OCI-LY1 (cell line): Measurements from ENCODE around the gene STAMBP.

ENCODE experiments used
- H2AFZ ChIP-seq: fragments of 200-600 bp; sonication (generic), shearing (Covaris generic); 2 replicates; pipeline ENCODE4 v1.6.0; 2014; ENCODE audit warnings: antibody characterized with exemption, mild to moderate bottlenecking, low read length
- H3F3A ChIP-seq: fragments of 200-600 bp; sonication (generic), shearing (Covaris generic); 2 replicates; pipeline ENCODE4 v1.6.0; 2014; ENCODE audit warnings: mild to moderate bottlenecking, antibody characterized with exemption, low read length, moderate library complexity; ENCODE audit not compliant: insufficient read depth
- H3K27ac ChIP-seq: fragments of 200-600 bp; sonication (generic); 2 replicates; pipeline ENCODE4 v1.5.1; 2014; ENCODE audit warnings: low read length, mixed run types, mild to moderate bottlenecking, low read depth; ENCODE audit not compliant: poor library complexity, severe bottlenecking
- H3K27me3 ChIP-seq: fragments of 200-600 bp; sonication (generic); 2 replicates; pipeline ENCODE4 v1.6.0; 2014; ENCODE audit warnings: antibody characterized with exemption, mild to moderate bottlenecking, low read length, moderate library complexity; ENCODE audit not compliant: insufficient read depth
- H3K36me3 ChIP-seq: fragments of 200-600 bp; sonication (generic); 2 replicates; pipeline ENCODE4 v1.6.1; 2014; ENCODE audit warnings: mild to moderate bottlenecking, antibody characterized with exemption, low read length, moderate library complexity, mixed read lengths; ENCODE audit not compliant: insufficient read depth
- H3K4me1 ChIP-seq: fragments of 200-600 bp; sonication (generic); 2 replicates; pipeline ENCODE4 v1.5.1; 2014; ENCODE audit warnings: mild to moderate bottlenecking, low read length, moderate library complexity; ENCODE audit not compliant: insufficient read depth, severe bottlenecking
- H3K4me2 ChIP-seq: fragments of 200-600 bp; sonication (generic), shearing (Covaris generic); 2 replicates; pipeline ENCODE4 v1.6.1; 2014; ENCODE audit warnings: low read length
- H3K4me3 ChIP-seq: fragments of 200-600 bp; sonication (generic); 2 replicates; pipeline ENCODE4 v1.5.1; 2014; ENCODE audit warnings: low read length, low read depth, mild to moderate bottlenecking, mixed read lengths; ENCODE audit not compliant: poor library complexity, severe bottlenecking
- H3K79me2 ChIP-seq: fragments of 200-600 bp; shearing (Covaris generic); 2 replicates; pipeline ENCODE4 v1.6.1; 2016; ENCODE audit warnings: mixed run types, low read length, mixed read lengths; ENCODE audit not compliant: insufficient read depth
- H3K9ac ChIP-seq: fragments of 200-600 bp; sonication (generic), shearing (Covaris generic); 2 replicates; pipeline ENCODE4 v1.6.1; 2014; ENCODE audit warnings: mild to moderate bottlenecking, low read length, mixed read lengths
- H3K9me2 ChIP-seq: fragments of 200-600 bp; sonication (generic), shearing (Covaris generic); 2 replicates; pipeline ENCODE4 v1.6.1; 2014; ENCODE audit warnings: low read depth, mild to moderate bottlenecking, low read length, mixed read lengths
- H3K9me3 ChIP-seq: fragments of 200-600 bp; shearing (Covaris generic); 2 replicates; pipeline ENCODE4 v1.6.1; 2014; ENCODE audit warnings: low read length, mixed read lengths
- H4K20me1 ChIP-seq: fragments of 200-600 bp; sonication (generic), shearing (Covaris generic); 2 replicates; pipeline ENCODE4 v1.6.0; 2016; ENCODE audit warnings: mild to moderate bottlenecking, low read length; ENCODE audit not compliant: insufficient read depth
- EZH2 ChIP-seq: fragments of 200-600 bp; sonication (generic), shearing (Covaris generic); IDR thresholded peaks from 2 replicates; pipeline ENCODE4 v1.8.0; 2017; ENCODE audit warnings: borderline replicate concordance, mixed run types, mild to moderate bottlenecking, antibody characterized with exemption, low read length, moderate library complexity, mixed read lengths
- TF ChIP-seq, protein P1 (sequence below): fragments of 200-600 bp; sonication (generic), shearing (Covaris generic); IDR thresholded peaks from 2 replicates; pipeline ENCODE4 v1.5.1; 2017; ENCODE audit warnings: mild to moderate bottlenecking, antibody characterized with exemption, low read length, moderate library complexity, mixed read lengths

Gene STAMBP

DNA sequence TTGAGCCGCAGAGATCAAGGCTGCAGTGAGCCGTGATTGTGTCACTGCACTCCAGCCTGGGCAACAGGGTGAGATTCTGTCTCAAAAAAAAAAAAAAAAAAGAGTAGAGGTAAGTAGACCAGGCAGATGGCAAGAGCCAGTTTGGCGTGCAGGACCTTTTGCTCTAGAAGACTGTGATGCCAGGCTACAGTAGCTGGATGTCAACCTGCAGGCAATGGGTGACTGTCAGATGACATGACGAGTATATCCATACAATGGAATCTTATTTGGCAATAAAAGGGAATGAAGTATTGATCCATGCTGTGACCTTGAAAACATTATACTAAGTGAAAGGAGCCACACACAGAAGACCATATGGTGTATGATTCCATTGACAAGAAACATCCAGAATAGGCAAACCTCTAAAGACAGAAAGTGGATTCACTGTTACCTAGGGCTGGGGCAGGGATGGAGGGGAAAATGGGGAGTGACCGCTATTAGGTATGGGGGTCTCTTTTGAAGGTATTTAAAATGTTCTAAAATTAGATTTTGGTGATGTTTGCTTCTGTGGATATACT is 86.8 kb downstream of the STAMBP start:
- Histone ChIP-seq H3K4me1 (no peaks in the 10 kb centered on the region), H3K36me3 (no peaks in the 10 kb centered on the region), H4K20me1 (no peaks in the 10 kb centered on the region), H3K4me2 (no peak overlapping the region), H3K79me2 (no peaks in the 10 kb centered on the region), H3K9me2 (no peaks in the 10 kb centered on the region), H2AFZ (no peak overlapping the region), H3K9ac (no peak overlapping the region), H3K27me3 (no peaks in the 10 kb centered on the region), H3K27ac (no peak overlapping the region), H3F3A (no peaks in the 10 kb centered on the region), H3K4me3 (no peak overlapping the region), H3K9me3 (no peaks in the 10 kb centered on the region)
- TF ChIP-seq, protein P1, sequence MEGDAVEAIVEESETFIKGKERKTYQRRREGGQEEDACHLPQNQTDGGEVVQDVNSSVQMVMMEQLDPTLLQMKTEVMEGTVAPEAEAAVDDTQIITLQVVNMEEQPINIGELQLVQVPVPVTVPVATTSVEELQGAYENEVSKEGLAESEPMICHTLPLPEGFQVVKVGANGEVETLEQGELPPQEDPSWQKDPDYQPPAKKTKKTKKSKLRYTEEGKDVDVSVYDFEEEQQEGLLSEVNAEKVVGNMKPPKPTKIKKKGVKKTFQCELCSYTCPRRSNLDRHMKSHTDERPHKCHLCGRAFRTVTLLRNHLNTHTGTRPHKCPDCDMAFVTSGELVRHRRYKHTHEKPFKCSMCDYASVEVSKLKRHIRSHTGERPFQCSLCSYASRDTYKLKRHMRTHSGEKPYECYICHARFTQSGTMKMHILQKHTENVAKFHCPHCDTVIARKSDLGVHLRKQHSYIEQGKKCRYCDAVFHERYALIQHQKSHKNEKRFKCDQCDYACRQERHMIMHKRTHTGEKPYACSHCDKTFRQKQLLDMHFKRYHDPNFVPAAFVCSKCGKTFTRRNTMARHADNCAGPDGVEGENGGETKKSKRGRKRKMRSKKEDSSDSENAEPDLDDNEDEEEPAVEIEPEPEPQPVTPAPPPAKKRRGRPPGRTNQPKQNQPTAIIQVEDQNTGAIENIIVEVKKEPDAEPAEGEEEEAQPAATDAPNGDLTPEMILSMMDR: no peak
- TF ChIP-seq EZH2: no peak

DNA sequence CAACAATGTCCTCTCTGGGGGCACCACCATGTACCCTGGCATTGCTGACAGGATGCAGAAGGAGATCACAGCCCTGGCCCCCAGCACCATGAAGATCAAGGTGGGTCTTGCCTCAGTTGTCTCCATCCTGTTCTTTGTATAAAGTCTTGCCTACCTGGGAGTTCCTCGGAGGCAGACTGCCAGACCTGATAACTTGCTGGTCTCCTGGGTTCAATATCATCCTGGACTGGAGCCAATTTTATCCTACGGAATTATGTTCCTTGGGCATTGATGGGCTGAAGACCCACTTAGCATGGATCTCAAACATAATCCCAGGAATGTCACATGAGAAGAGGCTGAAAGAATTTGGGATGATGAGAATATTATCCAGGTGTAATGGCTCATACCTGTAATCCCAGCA is 87.9 kb downstream of the STAMBP start:
- no peaks in the 10 kb centered on the region for H3K9me2 ChIP-seq
- no peak overlapping the region for H3K4me2 ChIP-seq
- H3K36me3 ChIP-seq: no peaks in the 10 kb centered on the region
- no peaks in the 10 kb centered on the region for H4K20me1 ChIP-seq
- no peaks in the 10 kb centered on the region for H3K4me1 ChIP-seq
- no peaks in the 10 kb centered on the region for H3K27me3 ChIP-seq
- no peak overlapping the region for H3K4me3 ChIP-seq
- H3K9ac ChIP-seq: no peak overlapping the region
- no peak overlapping the region for H3K27ac ChIP-seq
- H3K9me3 ChIP-seq: no peaks in the 10 kb centered on the region
- no peaks in the 10 kb centered on the region for H3F3A ChIP-seq
- H3K79me2 ChIP-seq: no peaks in the 10 kb centered on the region
- TF ChIP-seq EZH2: no peak
- TF ChIP-seq, protein P1: no peak
- H2AFZ ChIP-seq: no peak overlapping the region

DNA sequence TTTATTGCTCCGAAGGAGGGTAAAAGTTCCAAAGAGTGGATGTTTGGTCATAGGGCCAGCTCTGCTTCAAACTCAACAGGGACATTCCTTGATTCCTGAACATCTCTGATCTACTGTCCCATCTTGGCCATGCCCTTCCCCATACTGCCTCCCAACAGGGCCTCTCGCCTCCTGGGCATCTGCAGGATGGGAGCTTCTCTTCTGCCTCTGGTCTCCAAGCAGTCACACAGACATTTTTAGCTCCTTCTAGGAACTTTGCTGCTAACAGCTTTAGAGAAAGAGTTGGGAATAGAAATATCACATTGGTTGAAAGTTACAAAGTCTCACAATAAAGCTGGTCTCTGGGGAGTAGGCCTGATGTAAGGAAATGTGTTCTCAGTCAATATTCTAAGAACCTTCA is 88.5 kb downstream of the STAMBP start:
- Histone ChIP-seq H3K27ac (no peak overlapping the region), H2AFZ (no peak overlapping the region), H3K9me2 (no peaks in the 10 kb centered on the region), H3K79me2 (no peaks in the 10 kb centered on the region), H3F3A (no peaks in the 10 kb centered on the region), H3K9me3 (no peaks in the 10 kb centered on the region), H3K27me3 (no peaks in the 10 kb centered on the region), H4K20me1 (no peaks in the 10 kb centered on the region), H3K4me2 (no peak overlapping the region), H3K4me1 (no peaks in the 10 kb centered on the region), H3K9ac (no peak overlapping the region), H3K4me3 (no peak overlapping the region), H3K36me3 (no peaks in the 10 kb centered on the region)
- TF ChIP-seq EZH2: no peak
- TF ChIP-seq, protein P1: no peak
